GM12891 (cell line): ENCODE results near the gene KRTAP21-3.

Experiments used
- POLR2AphosphoS5 ChIP-seq: IDR thresholded peaks from 2 replicates; pipeline ENCODE4 v1.6.1; 2011; ENCODE audit warnings: low read depth, low read length, control low read depth
- TAF1 ChIP-seq: IDR thresholded peaks from 2 replicates; pipeline ENCODE4 v1.6.1; 2011; ENCODE audit warnings: low read depth, low read length, control low read depth

GRCh38 chr21:30719401-30719800 lies 824 bp upstream of the KRTAP21-3 start:
- TF ChIP-seq POLR2AphosphoS5 (no peak), TAF1 (no peak)
